Lower lobe of right lung (tissue), 2 donors: ENCODE measurements around the gene ACSS1. TPM values are rescaled to one million over a fixed set of nuclear protein-coding genes. Genes with fewer than 3 reads are reported as not detected.

Source experiments
- ATAC-seq, 2 donors: fragments of 200-7000 bp; cut with Tn5 transposase; one replicate each; pipeline ENCODE4 v1.9.1; 2020 to 2022; ENCODE audit warnings: mild to moderate bottlenecking in 2 of 2, moderate library complexity in 2 of 2
- DNase-seq: peaks from one replicate; pipeline ENCODE4 v3.0.0-alpha.2; 2020
- H3K27ac ChIP-seq: fragments of 200-600 bp; one replicate; pipeline ENCODE4 v1.8.0; 2022
- H3K27me3 ChIP-seq: fragments of 200-600 bp; one replicate; pipeline ENCODE4 v1.8.0; 2022; ENCODE audit warnings: low read depth
- H3K36me3 ChIP-seq: fragments of 200-600 bp; one replicate; pipeline ENCODE4 v1.8.0; 2022; ENCODE audit warnings: mild to moderate bottlenecking
- H3K4me1 ChIP-seq: fragments of 200-600 bp; one replicate; pipeline ENCODE4 v1.8.0; 2022
- H3K4me3 ChIP-seq: fragments of 200-600 bp; one replicate; pipeline ENCODE4 v1.8.0; 2022; ENCODE audit warnings: mild to moderate bottlenecking
- H3K9me3 ChIP-seq: fragments of 200-600 bp; one replicate; pipeline ENCODE4 v1.8.0; 2022
- intact Hi-C: fragments of 100-400 bp; cut with DNase I; formaldehyde crosslinking; loops from one replicate; pipeline ENCODE4 v1.11.0; 2022
- total RNA-seq: library from RNA; stranded (reverse); fragmentation: NEBNext Ultra II Directional; extraction: Animal tissue kit (Norgen Biotek cat#: 25700); gene quantifications from one replicate; pipeline ENCODE4 v1.2.1, GENCODE V29; 2021
- TF ChIP-seq, protein P1 (sequence below): fragments of 200-600 bp; IDR thresholded peaks from one replicate; pipeline ENCODE4 v1.8.0; 2022; ENCODE audit warnings: antibody characterized with exemption, mild to moderate bottlenecking
- donor health status: DM: no; HTN: yes; CAD: no; lungs with severe emphysema.

Gene ACSS1
- total RNA-seq, 1 donor from 2014 or later, result 41.8 TPM

DNA sequence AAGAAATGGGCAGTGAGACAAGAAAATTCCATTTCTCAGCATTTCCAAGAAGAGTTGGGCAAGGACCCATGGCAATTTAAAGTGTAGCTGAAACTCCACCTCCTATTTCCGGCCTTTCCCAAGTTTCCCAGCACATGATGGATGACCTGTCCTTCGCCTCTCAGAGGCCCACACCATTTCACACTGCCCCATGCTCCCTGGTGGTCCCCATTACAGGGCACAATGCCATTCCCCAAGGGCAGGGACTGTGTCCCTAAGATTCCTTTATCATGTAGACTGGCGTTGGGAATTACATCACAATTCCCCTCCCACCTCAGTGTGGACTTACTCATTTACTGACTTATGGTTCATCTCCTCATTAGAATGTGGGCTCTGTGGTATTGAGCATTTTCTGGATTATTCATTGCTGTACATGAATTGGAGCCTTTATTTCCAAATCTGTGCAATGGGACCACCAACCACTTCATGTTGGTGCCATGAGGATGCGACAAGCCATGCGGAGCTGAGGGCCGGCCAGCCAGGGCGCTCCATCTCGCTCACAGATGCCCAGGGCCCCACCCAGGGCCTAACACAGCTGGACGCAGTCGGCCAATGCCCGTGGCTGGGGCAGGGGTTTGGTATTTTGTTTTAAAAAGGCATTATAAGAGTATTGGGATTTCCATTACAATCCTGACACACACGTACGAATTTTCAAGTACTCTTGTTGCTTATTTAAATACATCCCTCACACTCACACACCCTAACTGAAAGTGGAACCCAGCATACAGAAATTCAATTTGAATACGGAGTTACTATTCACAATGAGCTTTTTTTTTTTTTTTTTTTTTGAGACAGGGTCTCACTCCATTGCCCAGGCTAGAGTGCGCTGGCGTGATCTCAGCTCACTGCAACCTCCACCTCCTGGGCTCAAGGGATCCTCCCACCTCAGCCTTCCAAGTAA, 5.4 kb downstream of the ACSS1 start:
- ATAC-seq (no peak), DNase-seq (no peak)
- peaks cover 91% of the 10 kb centered on the region for H3K4me1 ChIP-seq
- peak overlapping the region; percentile 74 for H3K27ac ChIP-seq
- no peak overlapping the region for H3K4me3 ChIP-seq
- peaks cover 16% of the 10 kb centered on the region for H3K36me3 ChIP-seq
- TF ChIP-seq, protein P1, sequence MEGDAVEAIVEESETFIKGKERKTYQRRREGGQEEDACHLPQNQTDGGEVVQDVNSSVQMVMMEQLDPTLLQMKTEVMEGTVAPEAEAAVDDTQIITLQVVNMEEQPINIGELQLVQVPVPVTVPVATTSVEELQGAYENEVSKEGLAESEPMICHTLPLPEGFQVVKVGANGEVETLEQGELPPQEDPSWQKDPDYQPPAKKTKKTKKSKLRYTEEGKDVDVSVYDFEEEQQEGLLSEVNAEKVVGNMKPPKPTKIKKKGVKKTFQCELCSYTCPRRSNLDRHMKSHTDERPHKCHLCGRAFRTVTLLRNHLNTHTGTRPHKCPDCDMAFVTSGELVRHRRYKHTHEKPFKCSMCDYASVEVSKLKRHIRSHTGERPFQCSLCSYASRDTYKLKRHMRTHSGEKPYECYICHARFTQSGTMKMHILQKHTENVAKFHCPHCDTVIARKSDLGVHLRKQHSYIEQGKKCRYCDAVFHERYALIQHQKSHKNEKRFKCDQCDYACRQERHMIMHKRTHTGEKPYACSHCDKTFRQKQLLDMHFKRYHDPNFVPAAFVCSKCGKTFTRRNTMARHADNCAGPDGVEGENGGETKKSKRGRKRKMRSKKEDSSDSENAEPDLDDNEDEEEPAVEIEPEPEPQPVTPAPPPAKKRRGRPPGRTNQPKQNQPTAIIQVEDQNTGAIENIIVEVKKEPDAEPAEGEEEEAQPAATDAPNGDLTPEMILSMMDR, result no peak
- intact Hi-C loops, result no loop called here
- H3K9me3 ChIP-seq, result no peaks in the 10 kb centered on the region
- H3K27me3 ChIP-seq, result no peaks in the 10 kb centered on the region

DNA sequence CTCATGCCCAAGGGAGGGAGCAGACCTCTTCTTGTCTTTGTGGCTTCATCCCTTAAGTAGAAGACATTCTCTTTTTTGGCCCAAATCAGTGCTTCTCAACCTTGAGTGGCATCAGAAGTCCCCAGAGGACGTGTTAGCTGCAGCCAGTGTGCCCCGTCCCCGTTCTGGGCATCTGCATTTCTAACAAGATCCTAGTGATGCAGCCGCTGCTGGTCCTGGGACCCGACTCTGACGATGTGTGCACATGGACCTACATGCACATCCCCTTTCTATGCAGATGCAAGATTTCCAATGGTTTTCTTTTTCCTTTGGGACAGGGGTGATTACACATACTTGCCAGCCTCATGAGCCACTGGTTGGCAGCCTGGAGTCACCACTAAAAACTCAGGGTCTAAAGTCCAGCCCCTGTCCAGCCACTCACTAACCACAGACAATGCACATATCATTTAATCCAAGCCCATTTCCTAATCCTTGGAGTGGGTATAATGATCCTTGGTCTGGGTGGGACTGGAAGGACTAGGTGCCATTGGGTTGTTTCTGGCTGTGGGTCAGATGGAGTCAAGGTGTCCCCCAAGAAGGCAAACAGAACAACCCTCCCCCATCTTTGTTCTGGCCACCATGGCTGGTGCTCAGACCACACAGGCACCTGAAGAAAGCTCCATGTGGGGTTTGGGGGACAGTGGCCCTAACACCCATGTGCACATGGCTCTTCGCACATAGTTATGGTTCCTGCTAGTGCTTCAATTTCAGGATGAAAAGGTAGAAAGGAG, 6.4 kb downstream of the ACSS1 start:
- no peak for DNase-seq
- Histone ChIP-seq H3K9me3 (no peaks in the 10 kb centered on the region), H3K4me3 (no peak overlapping the region), H3K4me1 (peaks cover 98% of the 10 kb centered on the region), H3K27ac (peak overlapping the region; percentile 7), H3K36me3 (peaks cover 25% of the 10 kb centered on the region), H3K27me3 (no peaks in the 10 kb centered on the region)
- TF ChIP-seq, protein P1, result no peak
- intact Hi-C loops, result no loop called here
- no peak for ATAC-seq

DNA sequence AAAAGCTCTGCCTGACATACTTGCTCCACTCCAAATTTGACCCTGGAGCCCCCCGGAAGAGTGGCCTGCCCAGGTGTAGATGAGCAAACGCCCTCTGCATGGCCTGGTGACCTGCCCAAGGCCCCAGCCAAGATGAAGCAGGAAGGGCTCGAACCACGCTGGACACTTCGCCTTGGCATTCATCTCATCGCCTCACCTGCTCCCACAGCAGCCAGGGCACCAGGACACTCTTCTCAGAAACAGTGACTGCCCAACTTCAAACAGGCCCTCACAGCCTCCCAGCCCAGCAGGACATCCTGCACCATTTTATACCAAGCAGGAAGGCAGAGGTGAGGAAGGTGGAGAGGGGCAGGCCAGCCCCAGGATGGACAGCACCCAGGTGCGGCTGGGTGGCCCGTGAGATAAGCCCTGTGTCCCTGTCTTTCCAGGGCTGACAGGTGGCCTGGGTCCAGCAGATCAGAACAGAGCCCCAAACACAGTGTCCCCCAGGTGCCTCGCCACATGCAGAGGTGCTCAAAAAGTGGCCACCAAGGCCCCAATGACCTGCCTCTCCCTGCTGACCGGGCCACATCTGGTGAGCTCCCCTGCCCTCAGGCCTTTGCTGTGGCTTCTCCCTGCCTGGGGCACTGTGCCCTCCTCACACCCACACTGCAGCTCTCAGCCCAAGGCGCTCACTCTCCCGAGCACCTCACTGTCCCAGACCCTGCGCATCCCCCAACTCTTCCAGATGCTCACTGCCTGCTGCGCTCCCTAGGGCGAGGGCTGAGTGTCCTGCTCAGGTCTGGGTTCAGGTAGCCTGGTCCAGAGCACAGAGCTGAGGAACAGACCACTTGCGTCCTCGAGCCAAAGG, 7.2 kb downstream of the ACSS1 start:
- DNase-seq (no peak), ATAC-seq (no peak)
- Histone ChIP-seq H3K9me3 (no peaks in the 10 kb centered on the region), H3K4me3 (no peak overlapping the region), H3K36me3 (peaks cover 34% of the 10 kb centered on the region), H3K4me1 (peaks cover 94% of the 10 kb centered on the region), H3K27ac (no peak overlapping the region), H3K27me3 (no peaks in the 10 kb centered on the region)
- TF ChIP-seq, protein P1, result no peak
- intact Hi-C loops, result no loop called here

DNA sequence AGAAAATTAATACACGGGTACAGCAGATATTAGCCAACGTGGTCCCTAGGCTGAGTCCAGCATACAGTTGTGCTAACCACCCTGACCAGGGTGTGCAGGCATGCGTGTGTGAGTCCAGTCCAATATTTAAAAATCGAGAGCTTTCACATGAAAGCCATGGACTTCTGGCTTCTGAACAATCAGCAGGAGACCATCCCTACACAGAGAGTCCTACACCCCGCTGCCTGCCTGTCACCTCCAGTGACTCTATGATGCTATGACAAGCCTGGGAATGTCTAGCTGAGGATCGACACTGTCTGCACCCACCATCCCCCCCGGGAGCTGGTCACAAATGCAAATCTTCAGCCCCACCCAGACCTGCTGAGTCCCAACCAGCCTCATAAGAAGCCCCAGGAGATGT, 7.9 kb downstream of the ACSS1 start:
- intact Hi-C loops, result no loop called here
- Histone ChIP-seq H3K27ac (no peak overlapping the region), H3K36me3 (peaks cover 34% of the 10 kb centered on the region), H3K4me1 (peaks cover 88% of the 10 kb centered on the region), H3K9me3 (no peaks in the 10 kb centered on the region), H3K4me3 (no peak overlapping the region), H3K27me3 (no peaks in the 10 kb centered on the region)
- TF ChIP-seq, protein P1, result no peak
- ATAC-seq (no peak), DNase-seq (no peak)
